Measurements from ENCODE around the gene CENPO. TPM values are rescaled to one million over a fixed set of nuclear protein-coding genes. Genes with fewer than 3 reads are reported as not detected.

The CENPO gene
- total RNA-seq, 1 experiment from 2014 or later, result 39.3 TPM

Other genes starting within 250 kb of the CENPO start
- gene PTRHD1, start within 50 bp of the CENPO start, total RNA-seq (2021; ENCODE audit: unreplicated experiment), result 55.1 TPM
- 34.1 TPM for gene ADCY3, start 126.8 kb downstream of the CENPO start, total RNA-seq (2021; ENCODE audit: unreplicated experiment)
- 4.9 TPM for gene DNAJC27, start 178.5 kb downstream of the CENPO start, total RNA-seq (2021; ENCODE audit: unreplicated experiment)
- 8.9 TPM for gene EFR3B, start 248.7 kb downstream of the CENPO start, total RNA-seq (2021; ENCODE audit: unreplicated experiment)